Activated T-cell treated with anti-CD3 and anti-CD28 coated beads for 1 hour (primary cell): ENCODE measurements around the gene THSD4.

Experiments used
- DNase-seq: peaks from one replicate; pipeline ENCODE4 v3.0.0-alpha.2; 2020; ENCODE audit warnings: low read depth

THSD4 gene

DNA sequence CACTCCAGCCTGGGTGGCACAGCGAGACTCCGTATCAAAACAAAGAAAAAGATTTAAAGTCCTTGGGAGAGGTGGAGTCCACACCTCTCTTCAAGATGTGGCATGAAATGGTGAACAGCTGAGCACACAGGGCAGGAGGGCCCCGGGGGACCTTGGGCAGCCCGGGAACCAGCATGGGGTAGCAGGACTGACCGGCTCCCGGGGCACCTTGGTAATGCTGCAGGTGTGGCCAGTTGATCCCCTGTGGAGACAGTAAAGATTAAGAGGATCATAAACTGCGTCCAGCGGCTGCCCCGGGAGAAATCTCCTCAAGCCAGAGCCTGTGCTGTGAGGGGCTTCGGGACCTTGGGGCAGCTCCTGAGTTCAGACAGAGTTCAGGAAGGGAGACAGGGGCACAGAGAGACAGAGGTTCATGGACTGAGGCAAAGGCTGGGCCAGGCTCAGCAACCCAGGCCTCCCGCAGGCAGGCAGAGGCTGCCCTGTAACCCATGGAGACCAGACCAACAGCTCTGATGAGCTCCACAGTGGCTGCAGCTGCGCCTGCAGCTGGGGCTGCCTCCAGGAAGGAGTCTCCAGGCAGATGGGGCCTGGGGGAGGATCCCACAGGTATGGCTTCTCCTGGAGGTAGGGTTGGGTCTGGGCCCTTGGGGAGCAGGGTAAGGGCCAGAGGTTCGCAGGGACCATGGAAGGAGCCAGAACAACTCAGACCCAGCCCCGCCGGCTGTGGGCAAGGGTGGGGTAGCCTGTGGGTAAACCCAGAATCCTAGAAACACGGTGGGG is 695.2 kb downstream of the THSD4 start, which contains the start of gene NR2E3:
TSS of gene NR2E3 (plus strand) at position 299 of the 780 bp plus-strand sequence. CDS start at position 489, 190 bp downstream.
- DNase-seq: no peak

DNA sequence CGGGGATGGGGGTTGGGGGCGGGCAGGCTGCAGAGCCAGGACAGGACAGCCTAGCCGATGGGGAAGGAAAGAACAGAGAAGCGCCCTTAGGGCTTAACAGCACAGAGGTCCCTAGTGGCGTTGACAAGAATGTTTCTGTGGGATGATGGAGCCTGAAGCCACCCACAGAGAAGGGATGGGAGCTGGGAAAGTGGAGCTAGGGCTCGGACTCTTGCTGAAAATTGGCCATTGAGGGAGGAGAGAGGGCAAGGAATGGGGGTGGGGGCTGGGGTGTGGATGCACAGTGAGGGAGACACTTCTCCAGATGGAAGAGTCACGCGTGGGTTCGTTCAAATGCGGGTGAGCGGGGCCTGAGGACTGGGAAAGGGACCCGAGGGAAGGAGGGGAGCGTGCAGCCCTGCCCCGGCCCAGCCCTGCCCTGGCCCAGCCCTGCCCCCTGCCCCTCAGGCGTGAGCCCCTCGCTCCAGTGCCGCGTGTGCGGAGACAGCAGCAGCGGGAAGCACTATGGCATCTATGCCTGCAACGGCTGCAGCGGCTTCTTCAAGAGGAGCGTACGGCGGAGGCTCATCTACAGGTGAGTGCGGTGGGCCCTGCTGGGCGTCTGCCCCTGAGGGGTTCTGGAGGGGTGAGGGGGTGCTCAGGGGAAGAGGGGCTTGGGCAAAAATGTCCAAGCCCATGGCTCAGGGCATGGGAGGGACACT is 695.9 kb downstream of the THSD4 start:
- no peak for DNase-seq

DNA sequence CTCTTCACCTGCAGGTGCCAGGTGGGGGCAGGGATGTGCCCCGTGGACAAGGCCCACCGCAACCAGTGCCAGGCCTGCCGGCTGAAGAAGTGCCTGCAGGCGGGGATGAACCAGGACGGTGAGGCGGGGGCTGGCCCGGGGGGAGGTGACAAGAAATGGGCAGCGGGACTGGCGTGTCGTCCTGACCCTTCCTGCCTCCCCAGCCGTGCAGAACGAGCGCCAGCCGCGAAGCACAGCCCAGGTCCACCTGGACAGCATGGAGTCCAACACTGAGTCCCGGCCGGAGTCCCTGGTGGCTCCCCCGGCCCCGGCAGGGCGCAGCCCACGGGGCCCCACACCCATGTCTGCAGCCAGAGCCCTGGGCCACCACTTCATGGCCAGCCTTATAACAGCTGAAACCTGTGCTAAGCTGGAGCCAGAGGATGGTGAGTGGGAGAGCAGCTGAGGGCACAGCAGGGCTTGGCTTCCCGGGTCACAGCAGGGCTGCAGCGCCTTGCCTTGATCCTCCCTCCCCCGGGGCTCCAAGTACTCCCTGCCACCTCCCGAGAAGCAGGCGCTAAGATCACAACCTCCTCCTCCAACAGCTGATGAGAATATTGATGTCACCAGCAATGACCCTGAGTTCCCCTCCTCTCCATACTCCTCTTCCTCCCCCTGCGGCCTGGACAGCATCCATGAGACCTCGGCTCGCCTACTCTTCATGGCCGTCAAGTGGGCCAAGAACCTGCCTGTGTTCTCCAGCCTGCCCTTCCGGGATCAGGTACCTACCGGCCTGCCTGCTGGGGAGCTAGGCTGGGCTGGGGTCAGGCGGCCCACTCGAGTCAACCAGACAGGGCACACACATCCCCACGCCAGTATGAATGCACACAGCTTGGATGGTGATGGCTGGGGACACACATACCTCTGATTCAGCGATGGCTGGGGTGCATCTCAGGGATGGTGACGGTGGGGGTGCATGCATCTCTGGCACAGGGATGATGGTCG is 696.8 kb downstream of the THSD4 start:
- no peak for DNase-seq

DNA sequence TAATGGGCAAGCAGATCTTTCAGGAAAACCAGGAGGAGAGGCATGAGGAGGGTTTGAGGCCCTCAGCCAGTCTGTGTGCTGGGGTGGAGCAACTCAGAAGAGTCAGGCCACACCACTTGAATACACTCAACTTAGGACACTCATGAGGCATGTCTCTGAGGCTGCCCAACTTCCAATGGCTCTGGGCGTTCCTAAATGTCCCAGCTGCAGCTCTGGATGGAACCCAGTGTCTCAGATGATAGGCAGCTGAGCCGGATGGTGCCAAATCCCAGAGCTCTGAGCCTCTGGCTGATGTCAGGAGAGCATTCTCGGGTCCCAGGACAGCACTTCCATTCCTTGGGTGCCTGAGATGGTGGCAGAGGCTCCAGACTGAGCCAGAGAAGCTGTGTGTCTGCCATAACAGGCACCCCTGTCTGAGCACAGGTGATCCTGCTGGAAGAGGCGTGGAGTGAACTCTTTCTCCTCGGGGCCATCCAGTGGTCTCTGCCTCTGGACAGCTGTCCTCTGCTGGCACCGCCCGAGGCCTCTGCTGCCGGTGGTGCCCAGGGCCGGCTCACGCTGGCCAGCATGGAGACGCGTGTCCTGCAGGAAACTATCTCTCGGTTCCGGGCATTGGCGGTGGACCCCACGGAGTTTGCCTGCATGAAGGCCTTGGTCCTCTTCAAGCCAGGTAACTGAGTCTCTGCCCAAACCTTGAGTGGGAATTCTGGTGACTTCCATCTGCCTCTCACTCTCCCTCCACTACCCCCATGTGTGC is 697.9 kb downstream of the THSD4 start:
- no peak for DNase-seq

DNA sequence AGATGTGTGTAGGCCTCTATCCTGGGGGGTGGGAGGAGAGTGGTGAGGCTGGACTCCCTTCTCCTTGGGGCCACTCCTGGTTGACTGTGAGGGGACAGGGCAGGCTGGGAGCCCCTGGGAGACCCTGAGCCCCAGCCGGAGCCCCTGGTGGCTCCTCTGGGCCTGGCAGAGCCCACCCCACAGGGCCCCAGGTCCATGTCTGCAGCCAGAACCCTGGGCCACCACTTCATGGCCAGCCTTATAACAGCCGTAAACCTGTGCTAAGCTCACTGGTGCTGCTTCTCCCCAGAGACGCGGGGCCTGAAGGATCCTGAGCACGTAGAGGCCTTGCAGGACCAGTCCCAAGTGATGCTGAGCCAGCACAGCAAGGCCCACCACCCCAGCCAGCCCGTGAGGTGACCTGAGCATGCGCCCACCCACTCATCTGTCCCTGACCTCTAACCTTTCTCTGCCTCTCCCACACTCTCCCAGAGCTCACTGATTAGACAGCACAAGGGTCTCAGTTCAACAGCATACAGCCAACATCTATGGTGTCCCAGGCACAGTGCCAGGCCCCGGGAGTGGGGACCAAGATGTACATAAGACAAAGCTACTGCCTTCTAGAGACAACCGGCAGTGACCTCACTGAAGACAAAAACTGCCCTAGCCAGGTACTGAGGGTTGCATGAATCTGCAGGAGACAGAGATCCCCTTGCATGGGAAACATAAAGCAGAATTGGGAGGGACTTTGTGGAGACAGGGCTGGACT is 698.6 kb downstream of the THSD4 start:
- no peak for DNase-seq

DNA sequence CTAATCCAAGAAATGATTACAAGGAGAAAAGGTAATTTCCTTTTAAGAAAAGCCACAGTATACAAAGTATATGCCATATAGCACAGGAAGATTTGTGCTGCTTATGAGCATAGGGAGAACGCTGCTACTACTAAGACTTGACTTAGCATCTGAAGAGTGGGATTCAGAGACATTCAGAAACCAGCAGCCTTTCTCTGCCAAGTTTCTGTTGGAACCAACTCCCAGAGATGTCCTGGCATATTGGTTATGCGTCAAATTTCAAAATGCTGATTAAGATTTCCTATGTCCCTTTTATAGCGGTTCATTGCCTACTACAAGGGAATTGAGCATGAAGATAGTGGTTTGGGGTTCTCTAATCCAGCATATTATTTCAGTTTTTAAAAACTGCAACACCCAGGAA is 700.0 kb downstream of the THSD4 start:
- no peak for DNase-seq

DNA sequence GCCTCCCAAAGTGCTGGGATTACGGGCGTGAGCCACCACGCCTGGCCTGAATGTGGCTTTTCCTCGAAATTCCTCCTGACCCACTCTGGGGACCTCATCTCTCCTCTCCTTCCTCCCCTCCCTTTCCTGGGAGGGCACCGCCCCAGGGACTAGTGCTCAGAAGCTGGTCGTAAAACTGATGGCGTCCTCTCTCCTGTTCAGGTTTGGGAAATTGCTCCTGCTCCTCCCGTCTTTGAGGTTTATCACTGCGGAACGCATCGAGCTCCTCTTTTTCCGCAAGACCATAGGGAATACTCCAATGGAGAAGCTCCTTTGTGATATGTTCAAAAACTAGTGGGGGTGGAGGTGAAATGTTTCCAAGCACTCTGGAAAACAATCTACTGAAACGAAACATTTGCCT is 702.1 kb downstream of the THSD4 start:
- no peak for DNase-seq

DNA sequence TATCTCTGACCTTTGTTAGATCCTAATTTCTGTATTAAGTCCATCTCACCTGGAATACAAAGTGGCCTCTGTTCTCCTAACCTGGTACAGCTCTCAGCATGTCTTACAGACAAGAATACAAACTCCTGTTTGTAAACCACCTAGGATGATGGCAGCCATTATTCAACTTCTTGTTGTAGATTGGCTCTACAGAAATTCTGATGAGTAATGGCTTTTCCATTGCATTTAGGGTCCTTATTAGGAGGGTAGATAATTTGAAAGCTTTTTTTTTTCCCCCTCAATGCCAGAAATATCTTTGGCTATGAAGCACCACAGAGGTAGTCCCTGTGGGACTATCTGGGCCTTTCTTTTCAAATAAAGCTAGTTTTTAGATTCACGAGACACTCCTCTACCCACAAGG is 704.9 kb downstream of the THSD4 start:
- no peak for DNase-seq

DNA sequence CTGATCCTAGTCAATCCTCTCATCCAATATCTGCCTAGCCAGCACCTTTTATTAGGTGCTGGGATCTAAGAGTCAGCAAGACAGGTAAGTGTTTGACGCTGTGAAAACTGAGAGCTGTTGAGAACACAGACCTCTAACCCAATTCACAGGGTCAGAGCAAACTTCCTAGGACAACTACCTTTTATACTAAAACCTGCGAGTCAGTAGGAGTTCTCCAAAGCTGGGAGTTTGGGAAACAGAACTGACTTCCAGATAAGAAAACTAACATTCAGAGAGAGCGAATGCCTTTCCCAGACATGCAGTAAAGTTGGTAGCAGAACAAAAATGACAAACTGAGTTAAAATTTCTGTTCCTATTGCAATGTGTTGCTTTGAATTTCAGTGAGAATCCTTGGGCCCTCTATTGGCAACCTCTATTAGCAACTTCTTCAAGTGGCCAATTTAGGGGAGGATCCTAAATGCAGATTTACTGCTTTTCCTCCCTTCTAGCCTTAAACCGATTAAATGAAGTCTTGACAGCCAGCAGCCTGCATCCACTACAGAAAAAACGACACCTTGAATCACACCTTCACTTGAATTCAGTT is 706.4 kb downstream of the THSD4 start:
- DNase-seq: no peak

DNA sequence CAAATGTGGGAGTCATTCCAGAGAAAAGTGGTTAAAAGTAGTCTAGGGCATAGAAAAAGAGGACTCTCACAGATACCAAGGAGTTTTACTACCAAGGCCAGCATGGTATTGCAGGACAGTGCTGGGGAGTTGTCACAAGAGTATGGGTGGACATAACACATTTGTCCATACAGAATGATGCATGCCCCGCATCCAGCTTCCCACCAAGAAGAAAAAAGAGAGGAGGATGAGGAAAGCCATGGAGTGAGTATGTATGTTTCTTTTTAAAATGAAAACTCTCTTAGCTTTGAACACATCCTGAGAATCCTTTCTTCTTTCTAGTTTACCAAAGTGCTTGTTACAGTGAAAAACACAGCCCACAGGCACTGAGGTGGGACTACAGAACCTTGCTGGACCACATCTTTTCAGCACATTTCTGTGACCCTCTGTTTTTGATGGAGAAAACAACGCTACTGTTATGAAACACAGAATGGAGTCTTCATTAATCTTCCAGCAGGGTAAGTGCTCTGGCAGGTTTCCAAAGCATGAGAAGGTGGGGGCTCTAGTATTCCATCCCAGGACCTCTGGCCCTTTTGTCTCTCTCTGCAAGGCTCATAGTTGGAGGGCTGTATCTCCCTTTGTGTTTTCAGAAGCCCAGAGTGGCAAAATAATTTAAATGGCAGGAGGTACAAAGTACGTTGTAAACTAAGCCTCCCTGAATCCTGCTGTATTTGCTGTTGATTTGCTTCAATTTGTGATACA is 707.8 kb downstream of the THSD4 start:
- DNase-seq: no peak

DNA sequence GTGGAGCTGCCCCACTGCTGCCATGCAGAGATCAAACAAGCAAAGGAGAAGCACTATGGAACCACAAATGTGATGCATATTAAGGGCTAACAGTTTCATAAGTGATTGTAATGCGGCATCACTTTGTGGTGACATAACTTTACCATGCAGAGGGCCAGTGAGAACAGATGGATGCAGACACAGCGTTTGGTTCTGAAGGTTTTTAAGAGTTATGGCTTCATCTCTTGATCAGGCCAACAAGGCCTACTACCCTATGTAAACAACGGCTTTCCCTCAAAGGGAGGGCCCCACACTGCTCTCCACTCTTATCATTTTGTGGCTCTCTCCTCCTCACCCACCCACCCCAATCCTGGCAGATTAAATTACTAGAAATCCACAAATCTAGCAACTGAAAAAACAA is 708.5 kb downstream of the THSD4 start:
- no peak for DNase-seq

DNA sequence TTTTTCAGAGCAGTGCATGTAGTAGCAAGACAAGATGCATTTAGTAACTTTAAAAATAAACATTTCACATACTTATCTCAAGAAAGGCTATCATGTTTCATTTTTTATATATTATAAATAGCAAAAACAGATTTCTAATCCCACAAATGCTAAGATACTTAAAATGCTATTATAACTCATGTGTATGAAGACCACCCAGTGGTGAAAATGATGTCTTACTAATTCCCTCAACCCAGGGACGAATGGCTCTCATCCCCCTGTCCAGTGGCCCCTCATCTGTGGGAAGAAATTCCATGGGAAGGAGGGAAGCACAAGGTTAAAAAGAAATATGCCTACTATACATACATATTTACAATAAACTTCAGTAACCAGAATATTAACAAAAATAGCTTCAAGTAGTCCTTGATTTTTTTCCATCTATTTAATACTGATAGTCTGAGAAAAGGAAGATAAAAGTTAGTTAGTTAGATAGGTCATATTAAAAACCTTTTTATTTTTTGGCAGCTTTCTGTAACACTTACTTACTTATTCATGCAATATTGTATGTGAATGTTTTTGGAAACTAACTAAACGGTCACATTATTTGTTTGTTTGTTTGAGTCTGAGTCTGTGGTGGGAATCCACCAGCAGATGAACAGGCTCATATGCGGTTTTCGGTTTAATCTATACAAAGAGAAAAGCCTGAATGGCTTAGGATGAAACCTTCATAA is 709.9 kb downstream of the THSD4 start:
- no peak for DNase-seq

DNA sequence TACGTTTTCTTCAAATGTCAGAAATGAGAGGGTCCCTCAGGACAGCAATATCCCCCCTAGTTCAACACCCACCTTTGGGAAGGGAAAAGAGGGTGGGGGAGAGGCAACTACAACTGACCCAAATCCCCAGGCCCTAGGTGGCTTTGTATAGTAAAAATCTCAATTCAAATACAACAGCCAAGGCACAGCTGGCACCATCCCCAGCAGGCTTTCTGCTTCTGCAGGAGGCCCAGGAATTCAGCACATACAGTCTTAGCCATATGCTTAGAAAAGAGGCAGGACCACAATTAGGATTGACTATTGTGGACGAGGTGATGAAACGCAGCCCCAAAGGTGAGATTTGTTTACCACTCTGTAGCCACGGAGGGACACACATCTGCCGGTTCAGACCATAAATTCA is 710.9 kb downstream of the THSD4 start:
- DNase-seq: no peak

DNA sequence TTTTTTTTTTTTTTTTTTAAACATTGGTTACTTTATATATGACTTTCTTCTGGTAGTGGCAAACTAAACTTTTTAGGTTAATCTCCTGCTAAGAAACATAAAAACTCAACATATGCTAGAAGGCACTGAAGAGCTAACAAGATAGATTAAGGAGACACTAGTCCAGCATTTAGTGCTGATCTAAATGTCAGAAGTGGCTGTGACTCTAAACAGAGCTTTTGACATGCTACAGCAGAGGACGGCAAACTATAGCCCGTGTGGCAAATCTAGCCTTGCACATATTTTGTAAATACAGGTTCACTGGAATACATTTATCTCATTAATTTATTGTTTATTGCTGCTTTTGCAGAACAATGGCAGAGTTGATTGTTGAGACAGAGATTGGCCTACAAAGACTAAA is 715.7 kb downstream of the THSD4 start:
- no peak for DNase-seq
